Activated B cell treated with CpG ODN at 0.5 μM for 24 hours (primary cell): Measurements from ENCODE around the gene ZFYVE27. TPM values are rescaled to one million over a fixed set of nuclear protein-coding genes. Genes with fewer than 3 reads are reported as not detected.

Experiments
- ATAC-seq: fragments of 200-7000 bp; cut with Tn5 transposase; one replicate; pipeline ENCODE4 v1.10.0; 2021; ENCODE audit warnings: low read depth, mild to moderate bottlenecking, moderate library complexity
- CTCF ChIA-PET: fragments of 350-600 bp; sonication (Branson Sonifier 250); formaldehyde crosslinking; loops from one replicate; lab custom pipeline; 2021; ENCODE audit warnings: antibody characterized with exemption; lab: Charles Lee
- POLR2A ChIA-PET: fragments of 350-600 bp; sonication (Branson Sonifier 250); formaldehyde crosslinking; loops from one replicate; lab custom pipeline; 2021; ENCODE audit warnings: antibody characterized with exemption; lab: Charles Lee
- DNase-seq: peaks from one replicate; pipeline ENCODE4 v3.0.0; 2022
- H3K27ac Mint-ChIP-seq: one replicate; pipeline ENCODE4 v1.8.0; 2020; ENCODE audit warnings: mixed read lengths
- H3K27me3 Mint-ChIP-seq: one replicate; pipeline ENCODE4 v1.8.0; 2021; ENCODE audit warnings: mixed read lengths
- H3K36me3 Mint-ChIP-seq: one replicate; pipeline ENCODE4 v1.8.0; 2021; ENCODE audit warnings: low read depth, mixed read lengths
- H3K4me1 Mint-ChIP-seq: one replicate; pipeline ENCODE4 v1.8.0; 2021; ENCODE audit warnings: mixed read lengths
- H3K4me3 Mint-ChIP-seq: one replicate; pipeline ENCODE4 v1.8.0; 2020; ENCODE audit warnings: mild to moderate bottlenecking, mixed read lengths
- H3K9me3 Mint-ChIP-seq: one replicate; pipeline ENCODE4 v1.8.0; 2020; ENCODE audit warnings: mixed read lengths
- CTCF ChIP-seq: fragments of 200-600 bp; IDR thresholded peaks from one replicate; pipeline ENCODE4 v1.8.0; 2022; ENCODE audit warnings: antibody characterized with exemption, mild to moderate bottlenecking
- intact Hi-C: fragments of 100-400 bp; cut with micrococcal nuclease; formaldehyde crosslinking; loops from one replicate; pipeline ENCODE4 v1.15.1; 2024
- total RNA-seq: library from RNA; stranded (reverse); gene quantifications from 2 replicates; pipeline ENCODE4 v1.2.3, GENCODE V29; 2022

Gene ZFYVE27
- total RNA-seq, 1 donor from 2014 or later, result 65.7 TPM

GRCh38 chr10:97717627-97718026 lies 19.3 kb upstream of the ZFYVE27 start:
- Mint-ChIP-seq H3K4me3 (no peak overlapping the region), H3K27ac (no peak overlapping the region), H3K27me3 (peaks cover 6% of the 10 kb centered on the region), H3K9me3 (no peaks in the 10 kb centered on the region), H3K4me1 (peaks cover 11% of the 10 kb centered on the region), H3K36me3 (peaks cover 4% of the 10 kb centered on the region)
- no peak for DNase-seq
- ChIA-PET POLR2A (interaction anchor here (0.8 to 1.6 kb wide), 2 partner anchors 19 to 31 kb away, joined by 3 to 6 read pairs; partner anchors contain the start of genes AVPI1 and ZFYVE27), CTCF (no interaction called here)
- intact Hi-C loops, result no loop called here
- ATAC-seq, result no peak
- no peak for TF ChIP-seq CTCF

- Mint-ChIP-seq H3K4me3 (no peak overlapping the region), H3K9me3 (no peaks in the 10 kb centered on the region), H3K4me1 (peaks cover 6% of the 10 kb centered on the region), H3K27ac (no peak overlapping the region), H3K36me3 (peaks cover 4% of the 10 kb centered on the region), H3K27me3 (peaks cover 2% of the 10 kb centered on the region)
- no peak for DNase-seq
- ATAC-seq, result no peak
- POLR2A ChIA-PET, result interaction anchor here (0.8 kb wide), 1 partner anchor 31 kb away, joined by 3 read pairs; the partner anchor contains the start of gene AVPI1
- CTCF ChIA-PET, result interaction anchor here (1.3 kb wide), 1 partner anchor 17 kb away, joined by 3 read pairs; no protein-coding TSS in a partner anchor
- intact Hi-C loops, result no loop called here
- no peak for TF ChIP-seq CTCF
Observed at GRCh38 chr10:97718178-97718577, 18.8 kb upstream of the ZFYVE27 start.

- ChIA-PET POLR2A (interaction anchor here (0.8 kb wide), 1 partner anchor 32 kb away, joined by 3 read pairs; the partner anchor contains the start of gene AVPI1), CTCF (interaction anchor here (1.3 kb wide), 1 partner anchor 16 kb away, joined by 3 read pairs; no protein-coding TSS in a partner anchor)
- Mint-ChIP-seq H3K4me1 (peaks cover 6% of the 10 kb centered on the region), H3K27ac (no peak overlapping the region), H3K27me3 (peaks cover 5% of the 10 kb centered on the region), H3K36me3 (peaks cover 4% of the 10 kb centered on the region), H3K9me3 (no peaks in the 10 kb centered on the region), H3K4me3 (no peak overlapping the region)
- intact Hi-C loops, result no loop called here
- DNase-seq (no peak), ATAC-seq (no peak)
- TF ChIP-seq CTCF, result no peak
Observed at GRCh38 chr10:97718659-97719142, 18.2 kb upstream of the ZFYVE27 start.

- Mint-ChIP-seq H3K27ac (no peak overlapping the region), H3K4me1 (peaks cover under 1% of the 10 kb centered on the region), H3K27me3 (peaks cover 2% of the 10 kb centered on the region), H3K36me3 (no peaks in the 10 kb centered on the region), H3K4me3 (no peak overlapping the region), H3K9me3 (no peaks in the 10 kb centered on the region)
- intact Hi-C loops, result no loop called here
- POLR2A ChIA-PET, result no interaction called here
- CTCF ChIA-PET, result interaction anchor here (0.6 kb wide), 1 partner anchor 14 kb away, joined by 3 read pairs; no protein-coding TSS in a partner anchor
- no peak for ATAC-seq
- no peak for TF ChIP-seq CTCF
- no peak for DNase-seq
Observed at GRCh38 chr10:97719602-97720001, 17.3 kb upstream of the ZFYVE27 start.

- ChIA-PET CTCF (no interaction called here), POLR2A (no interaction called here)
- no peaks in the 10 kb centered on the region for H3K4me1 Mint-ChIP-seq
- TF ChIP-seq CTCF, result no peak
- H3K36me3 Mint-ChIP-seq, result no peaks in the 10 kb centered on the region
- H3K27me3 Mint-ChIP-seq, result peaks cover 7% of the 10 kb centered on the region
- DNase-seq (no peak), ATAC-seq (no peak)
- no peak overlapping the region for H3K27ac Mint-ChIP-seq
- no peaks in the 10 kb centered on the region for H3K9me3 Mint-ChIP-seq
- no peak overlapping the region for H3K4me3 Mint-ChIP-seq
- intact Hi-C loops, result no loop called here
Observed at GRCh38 chr10:97721871-97722780, 14.8 kb upstream of the ZFYVE27 start.
